GM13976 (cell line): Measurements from ENCODE around the gene PHF2.

Experiments
- DNase-seq: peaks from one replicate; pipeline ENCODE4 v3.0.0; 2012; ENCODE audit warnings: low spot score
- CTCF ChIP-seq: IDR thresholded peaks from 2 replicates; pipeline ENCODE4 v1.5.1; 2012; ENCODE audit warnings: borderline replicate concordance, mild to moderate bottlenecking; ENCODE audit not compliant: insufficient read depth; ENCODE audit errors: extremely low read depth, missing control alignments, control extremely low read depth
- in situ Hi-C: fragments of 300-500 bp; cut with MboI; formaldehyde crosslinking; loops from one replicate; pipeline ENCODE4 v1.12.0; 2022; ENCODE audit warnings: low sequenced_read_pairs, mixed read lengths, inconsistent platforms; ENCODE audit not compliant: unreplicated experiment

The PHF2 gene

GRCh38 chr9:93597871-93598646 is 21.7 kb downstream of the PHF2 start:
- no peak for TF ChIP-seq CTCF
- in situ Hi-C loops: no loop called here
- DNase-seq: no peak

- in situ Hi-C loops: no loop called here
- no peak for TF ChIP-seq CTCF
These were observed 22.4 kb downstream of the PHF2 start for GRCh38 chr9:93598647-93599241.

GRCh38 chr9:93599571-93600403 is 23.4 kb downstream of the PHF2 start:
- no peak for TF ChIP-seq CTCF
- in situ Hi-C loops: no loop called here
- no peak for DNase-seq

More at GRCh38 chr9:93598647-93599241, 22.4 kb downstream of the PHF2 start:
- no peak for DNase-seq

- DNase-seq: no peak
- in situ Hi-C loops: no loop called here
- no peak for TF ChIP-seq CTCF
These were observed 24.1 kb downstream of the PHF2 start for GRCh38 chr9:93600504-93600903.

- DNase-seq: no peak
- in situ Hi-C loops: no loop called here
- TF ChIP-seq CTCF: no peak
These were observed 24.7 kb downstream of the PHF2 start for GRCh38 chr9:93601063-93601462.

GRCh38 chr9:93601666-93602065 is 25.3 kb downstream of the PHF2 start:
- in situ Hi-C loops: no loop called here
- no peak for TF ChIP-seq CTCF
- no peak for DNase-seq
